ENCODE data around the gene CMTR1.

Gene CMTR1

GRCh38 chr6:37477656-37478435, 44.8 kb downstream of the CMTR1 start:
- no peak for DNase-seq (ENCODE audit: low read depth in 3 of 3)

GRCh38 chr6:37478827-37479226, 45.8 kb downstream of the CMTR1 start:
- DNase-seq (ENCODE audit: low read depth in 3 of 3): no peak

DNA sequence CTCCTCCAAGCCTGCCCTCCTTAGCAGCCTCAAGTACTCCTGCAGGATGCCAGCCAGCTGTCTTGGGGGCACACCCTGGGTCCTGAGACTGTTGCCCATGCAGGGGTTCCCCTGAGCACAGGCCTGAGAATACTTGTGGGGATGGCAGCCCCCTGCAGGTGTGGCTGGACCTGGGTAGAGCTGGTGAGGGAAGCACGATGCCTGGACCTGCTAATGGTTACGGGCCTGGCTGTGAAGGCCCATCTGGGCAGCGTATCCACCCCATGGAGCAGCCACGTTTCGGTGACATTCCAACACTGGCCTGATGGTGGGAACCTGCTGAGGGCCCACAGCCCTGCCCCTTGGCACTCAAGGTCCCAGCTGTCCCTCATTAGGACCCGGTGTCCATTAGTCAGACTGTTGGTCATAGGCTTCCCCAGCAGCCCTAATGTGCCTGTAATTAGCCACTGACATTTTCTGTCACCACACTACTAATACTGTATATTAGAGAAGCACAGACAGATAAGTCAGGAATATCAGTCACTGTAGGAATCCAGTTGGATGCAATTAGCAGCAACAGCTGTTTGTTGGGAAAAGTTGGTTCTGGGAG, 46.3 kb downstream of the CMTR1 start:
- DNase-seq (ENCODE audit: low read depth in 3 of 3): no peak

DNA sequence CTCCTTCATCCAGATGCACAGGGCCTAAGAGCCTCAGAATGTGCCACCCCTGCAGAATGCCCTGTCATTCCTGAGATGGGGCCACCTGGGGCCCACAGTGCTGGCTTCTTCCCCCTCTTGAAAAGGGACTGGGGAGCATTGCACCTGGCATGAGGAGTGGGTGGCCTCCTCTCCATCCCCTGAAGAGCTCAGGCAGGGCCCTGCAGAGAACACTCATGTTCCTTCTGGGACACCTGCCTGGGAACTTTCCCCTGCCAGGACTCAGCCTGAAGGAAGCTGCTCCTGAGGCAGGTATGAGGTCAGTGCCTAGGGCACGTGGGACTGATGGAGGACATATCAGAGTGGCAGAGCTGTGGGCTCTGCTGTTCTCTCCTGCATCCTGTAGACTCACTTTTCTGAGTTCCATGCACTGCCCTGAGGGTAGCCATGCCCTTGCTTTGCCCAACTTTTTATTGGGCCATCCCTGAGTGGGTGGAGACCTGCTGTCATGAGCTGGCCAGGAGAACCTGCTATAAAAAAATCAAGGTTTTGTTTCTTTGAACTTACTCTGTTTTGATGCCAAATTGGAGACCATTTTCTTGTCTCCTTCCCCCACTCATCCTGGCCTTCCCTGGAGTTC, 47.2 kb downstream of the CMTR1 start:
- DNase-seq (ENCODE audit: low read depth in 3 of 3): no peak

DNA sequence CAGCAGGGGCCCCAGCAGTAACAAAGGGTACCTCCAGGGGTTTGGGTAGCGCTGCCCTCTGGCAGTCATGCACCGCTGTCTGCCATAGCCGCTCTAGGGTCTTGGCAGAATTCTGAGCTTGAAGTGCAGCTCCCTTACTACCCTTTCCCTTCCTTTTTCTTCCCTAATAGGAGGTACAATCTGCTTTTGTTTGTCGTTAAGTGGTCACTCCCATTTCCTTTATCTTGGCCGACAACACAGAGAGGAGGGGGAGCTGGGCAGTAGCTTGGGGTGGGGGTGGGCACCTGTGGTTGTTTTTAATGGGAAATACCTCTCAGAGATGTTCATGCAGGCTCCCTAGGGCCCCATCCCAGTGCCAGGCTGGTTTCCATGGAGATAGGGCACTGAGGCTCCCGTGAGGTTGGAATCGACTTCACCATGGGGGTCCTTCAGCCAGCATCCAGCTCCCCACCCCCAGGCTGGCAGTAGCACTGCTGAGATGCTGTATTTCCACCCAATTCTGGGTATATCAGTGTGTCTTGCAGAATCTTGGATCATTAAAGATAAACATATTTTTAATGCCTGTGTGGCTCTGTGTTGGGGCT, 48.0 kb downstream of the CMTR1 start:
- no peak for DNase-seq (ENCODE audit: low read depth in 3 of 3)

DNA sequence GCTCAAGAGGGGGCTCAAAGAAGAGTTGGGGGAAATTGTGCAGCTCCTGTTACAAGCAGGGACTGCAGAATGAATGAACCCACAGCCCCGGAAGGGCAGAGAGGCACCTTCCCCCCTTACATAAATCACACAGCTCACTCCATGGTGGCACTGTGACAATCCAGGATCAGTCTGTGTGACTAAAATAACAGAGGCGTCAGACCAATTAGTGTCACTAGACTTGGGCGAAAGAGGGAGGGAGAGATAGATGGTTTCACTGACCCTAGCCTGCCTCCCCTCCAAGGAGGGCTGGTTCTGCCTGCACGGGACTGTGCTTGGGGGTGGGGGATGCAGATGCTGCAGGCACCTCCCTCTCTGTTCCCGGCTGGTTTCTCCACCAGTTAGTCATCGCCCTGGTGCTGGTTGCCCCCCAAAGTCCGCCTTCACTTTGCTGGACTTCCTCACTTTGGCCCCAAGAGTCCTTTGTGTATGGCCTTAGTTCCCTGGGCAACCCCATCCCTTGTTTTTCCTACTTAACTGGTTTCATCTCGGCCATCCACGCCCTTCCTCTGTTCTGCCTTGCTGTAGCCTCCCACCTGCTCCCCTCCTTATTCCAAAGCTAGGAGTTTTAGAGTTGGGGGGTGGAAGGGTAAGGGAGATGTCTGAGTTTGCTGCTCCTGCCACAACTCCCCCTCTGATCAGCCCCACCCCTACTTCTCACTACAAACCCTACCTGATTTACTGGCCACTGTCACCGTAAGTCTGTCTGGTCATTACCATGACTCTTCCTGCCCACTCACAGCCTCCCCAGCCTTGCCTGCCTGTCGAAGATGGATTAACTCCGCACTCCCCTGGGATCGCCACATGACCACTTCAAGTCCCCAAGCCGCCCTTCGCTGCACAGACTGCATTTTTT, 48.9 kb downstream of the CMTR1 start:
- DNase-seq (ENCODE audit: low read depth in 3 of 3): no peak

DNA sequence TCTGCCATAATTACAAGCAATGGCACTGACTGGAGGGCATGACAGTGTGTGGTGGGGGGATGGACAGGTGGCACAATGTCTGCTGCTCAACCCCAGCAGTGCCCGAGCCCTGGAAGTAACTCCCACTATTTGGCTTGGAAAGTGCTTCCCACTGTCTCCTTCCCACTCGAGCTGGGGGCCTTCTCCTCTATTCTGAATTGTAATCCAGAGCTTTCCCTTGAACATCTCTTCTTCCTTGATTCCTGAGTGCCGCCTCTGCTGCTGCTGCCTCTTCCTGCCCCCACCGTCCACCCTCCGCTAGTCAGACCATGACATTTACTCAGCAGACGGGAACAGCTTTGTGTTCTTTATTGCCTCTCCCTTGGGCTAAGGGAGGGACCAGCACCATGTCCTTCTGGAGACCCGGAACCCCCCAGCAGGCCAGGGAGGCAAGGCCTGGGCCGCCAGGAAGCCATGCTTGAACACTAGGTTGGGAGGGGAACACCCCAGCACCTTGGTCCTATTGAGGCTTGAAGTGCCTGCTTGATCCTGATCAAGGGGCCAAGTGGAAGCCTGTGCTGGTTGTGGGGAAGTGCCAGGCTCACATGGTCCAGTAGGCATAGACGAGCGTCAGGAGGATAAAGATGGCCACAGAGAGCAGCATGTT, 49.7 kb downstream of the CMTR1 start:
- no peak for DNase-seq (ENCODE audit: low read depth in 3 of 3)

DNA sequence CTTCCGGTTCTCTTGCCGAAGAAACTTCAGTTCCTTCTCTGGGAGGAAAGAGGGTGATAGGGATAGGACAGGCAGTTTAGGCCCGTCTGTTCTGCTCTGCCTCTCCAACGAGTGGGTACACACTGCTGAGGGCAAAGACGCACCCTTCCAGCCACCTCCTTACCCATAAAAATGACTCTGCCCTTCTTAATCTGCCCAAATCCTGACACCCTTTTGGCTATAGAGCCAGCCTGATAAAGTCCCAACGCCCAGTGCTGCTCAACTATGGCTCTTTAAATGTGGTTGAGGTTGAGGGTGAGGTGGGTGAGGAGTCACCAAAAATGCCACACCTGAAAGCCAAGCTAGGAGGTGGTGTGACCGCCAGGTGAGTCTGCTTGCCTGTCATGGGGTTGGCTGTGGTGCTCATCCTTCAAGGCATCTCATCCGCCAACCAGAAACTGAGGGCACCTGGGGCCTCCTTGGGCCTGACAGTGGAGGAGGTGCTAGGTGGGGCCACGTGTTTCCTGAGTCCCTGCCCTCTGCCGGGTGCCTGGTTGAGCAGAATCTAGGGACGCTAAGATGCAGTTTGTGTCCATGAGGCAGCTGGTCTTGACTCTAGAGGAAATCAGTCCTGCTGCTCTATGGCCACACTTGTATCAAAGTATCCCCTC, 50.4 kb downstream of the CMTR1 start:
- DNase-seq (ENCODE audit: low read depth in 3 of 3): no peak

DNA sequence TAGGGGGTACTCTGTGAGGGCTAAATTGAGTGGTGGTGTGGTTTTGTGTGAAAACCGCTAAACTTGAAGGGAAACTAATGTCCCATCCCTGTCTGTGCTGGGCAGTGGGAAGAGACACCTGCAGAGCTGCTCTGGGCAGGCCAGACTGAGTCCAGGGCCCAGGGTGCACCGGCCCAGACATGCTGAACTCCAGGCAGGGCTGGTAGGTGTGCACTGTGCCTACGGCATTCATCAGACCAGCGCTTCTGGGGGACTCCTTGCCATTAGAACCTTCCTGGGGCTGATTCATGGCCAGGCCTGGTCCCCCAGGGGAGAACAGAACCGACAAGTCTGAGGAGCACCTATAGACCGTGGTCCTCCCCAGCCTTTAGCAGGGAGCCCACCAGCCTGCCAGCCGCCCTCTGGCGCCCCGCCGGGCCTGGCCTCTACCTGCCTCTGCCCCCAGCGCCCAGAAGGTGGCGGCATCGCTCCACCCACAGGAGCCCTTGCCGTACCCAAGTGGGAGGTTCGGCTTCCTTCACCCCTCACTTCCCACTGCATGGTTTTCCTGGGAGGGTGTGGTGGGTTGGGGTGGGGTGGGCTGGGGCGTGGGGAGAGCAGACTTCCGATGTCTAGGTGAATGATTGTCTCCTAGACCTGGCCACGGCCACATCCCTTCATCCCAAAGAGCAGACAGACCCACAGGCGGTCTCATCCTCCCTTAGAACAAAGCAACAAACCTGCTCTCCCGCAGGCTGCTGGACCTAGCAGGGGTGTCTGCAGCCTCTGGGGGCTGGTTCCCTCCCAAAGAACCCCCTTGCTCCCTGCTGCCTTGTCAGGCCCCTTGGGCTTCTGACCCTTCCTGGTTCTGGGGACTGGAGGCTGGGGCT, 51.1 kb downstream of the CMTR1 start:
- DNase-seq (ENCODE audit: low read depth in 3 of 3): peak; percentile 49 to 64 (median 60)

DNA sequence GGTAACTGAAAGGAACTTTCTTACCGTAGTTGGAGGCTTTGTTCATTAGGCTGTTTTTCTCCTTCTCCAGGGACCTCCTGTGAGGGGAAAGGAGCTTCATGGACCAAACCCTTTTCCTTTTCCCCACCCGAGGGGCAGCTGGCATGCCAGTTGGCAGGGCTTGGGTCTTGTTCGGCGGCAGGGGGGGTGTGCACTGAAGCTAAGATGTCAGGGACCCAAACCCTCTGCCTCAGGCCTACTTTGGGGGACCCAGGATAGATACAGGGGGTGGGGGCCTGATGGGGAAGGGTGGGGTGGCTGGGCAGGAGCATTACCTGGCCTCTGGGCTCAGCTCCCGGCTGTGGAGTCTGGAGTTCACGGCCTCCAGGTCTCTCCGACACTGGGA, 51.8 kb downstream of the CMTR1 start:
- no peak for DNase-seq (ENCODE audit: low read depth in 3 of 3)

GRCh38 chr6:37485291-37485702, 52.3 kb downstream of the CMTR1 start:
- no peak for DNase-seq (ENCODE audit: low read depth in 3 of 3)

DNA sequence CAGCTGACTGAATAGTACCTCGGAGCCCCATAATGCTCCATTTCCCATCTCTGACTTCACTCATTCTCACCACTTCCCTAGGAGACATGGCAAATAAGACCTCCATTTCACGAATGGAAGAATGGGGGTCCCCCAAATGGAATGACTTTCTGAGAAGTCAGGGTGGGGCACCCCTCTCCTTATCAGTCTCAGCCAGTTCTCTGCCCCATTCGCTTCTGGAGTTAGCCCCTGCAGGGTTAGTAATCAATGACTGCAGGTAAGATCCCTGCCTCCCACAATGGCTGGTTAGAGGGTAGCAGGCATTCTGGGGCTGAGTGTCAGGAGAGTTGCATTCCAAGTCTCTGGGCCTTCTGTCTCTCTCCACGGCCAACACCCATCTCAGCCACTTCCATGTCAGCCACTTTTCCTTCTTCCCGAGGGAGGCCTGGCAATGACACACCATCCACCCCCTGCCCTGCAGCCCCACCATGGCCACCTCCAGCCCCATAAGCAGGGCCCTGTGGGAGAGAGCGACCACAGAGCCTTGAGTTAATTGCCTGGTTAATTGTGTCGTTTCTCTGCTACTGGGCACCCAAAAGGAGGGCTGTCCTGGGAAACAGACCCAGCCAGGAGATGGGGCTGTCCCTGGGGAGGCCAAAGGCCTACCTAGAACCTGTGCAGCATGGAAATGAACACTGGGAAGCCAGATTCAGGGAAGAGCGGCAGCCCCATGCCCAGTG, 53.3 kb downstream of the CMTR1 start:
- no peak for DNase-seq (ENCODE audit: low read depth in 3 of 3)

DNA sequence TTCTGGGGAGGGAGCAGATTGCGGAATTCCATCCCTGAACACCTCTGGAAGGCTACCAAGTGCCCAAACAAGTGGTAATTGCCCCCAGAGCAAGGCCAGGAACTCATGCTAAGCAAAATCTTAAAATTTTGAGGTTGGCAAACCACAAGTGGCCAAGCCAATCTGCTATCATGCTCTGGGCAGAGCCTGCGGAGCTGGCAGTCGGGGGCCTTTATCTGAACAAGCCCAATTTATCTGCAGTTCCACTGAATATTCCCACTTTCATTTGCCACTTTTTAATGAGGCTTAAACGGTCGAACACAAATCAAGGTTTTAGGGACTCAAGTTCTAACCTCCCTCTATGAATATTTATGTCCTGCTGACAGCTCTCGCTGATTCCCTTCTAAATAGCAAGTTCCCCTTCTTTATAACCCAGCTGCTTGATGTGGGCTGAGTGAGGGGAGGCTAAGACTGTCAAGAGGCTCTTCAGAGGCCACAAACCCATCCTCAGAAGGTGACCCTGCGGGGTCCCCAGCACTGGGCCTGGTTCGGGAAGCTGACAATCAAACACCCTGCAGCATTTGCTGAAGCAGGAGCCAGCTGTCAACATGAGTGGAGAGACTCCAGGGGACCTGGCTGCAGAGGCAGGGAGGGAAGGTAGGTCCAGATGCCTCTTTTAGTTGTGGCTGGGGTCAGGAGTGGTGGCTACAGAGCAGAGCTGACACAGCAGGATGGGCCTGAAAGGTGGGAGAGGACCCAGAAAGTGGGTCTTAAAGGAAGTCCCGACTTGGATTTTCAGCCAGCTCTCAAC, 54.8 kb downstream of the CMTR1 start:
- no peak for DNase-seq (ENCODE audit: low read depth in 3 of 3)

- DNase-seq (ENCODE audit: low read depth in 3 of 3): no peak
Measured at GRCh38 chr6:37488476-37488875, 55.5 kb downstream of the CMTR1 start.

- DNase-seq (ENCODE audit: low read depth in 3 of 3): no peak
Measured at GRCh38 chr6:37489697-37490336, 56.8 kb downstream of the CMTR1 start.

GRCh38 chr6:37490536-37491170, 57.6 kb downstream of the CMTR1 start:
- no peak for DNase-seq (ENCODE audit: low read depth in 3 of 3)

GRCh38 chr6:37491171-37491829, 58.3 kb downstream of the CMTR1 start:
- no peak for DNase-seq (ENCODE audit: low read depth in 3 of 3)

All from stimulated activated CD4-positive, alpha-beta T cell treated with anti-CD3 and anti-CD28 coated beads, TNF-alpha, amount 100 ng/mL, for 4 hours (primary cell).